ENCODE results near the gene RASA3.
"Not testable (repeated sequence)": the region's sequence is repeated elsewhere in the genome, so short reads cannot be mapped to it uniquely, and the experiment has no call there.

The RASA3 gene

GRCh38 chr13:113991191-113991669, 141.2 kb downstream of the RASA3 start:
- Histone ChIP-seq H2AFZ (ENCODE audit: low read depth, low read length) (no peak overlapping the region), H3K9me3 (ENCODE audit: insufficient read depth, low read length) (no peaks in the 10 kb centered on the region), H3K9ac (ENCODE audit: low read length) (no peak overlapping the region), H4K20me1 (ENCODE audit: insufficient read depth, low read length) (no peaks in the 10 kb centered on the region), H3K4me2 (ENCODE audit: low read length) (no peak overlapping the region), H3K36me3 (replicated peaks; ENCODE audit: low read depth, low read length) (no peaks in the 10 kb centered on the region), H3K27me3 (ENCODE audit: low read depth, low read length) (no peaks in the 10 kb centered on the region), H3K79me2 (ENCODE audit: low read length) (no peaks in the 10 kb centered on the region), H3K4me3 (ENCODE audit: low read length) (no peak overlapping the region), H3K27ac (ENCODE audit: low read length) (no peak overlapping the region), H3K4me1 (ENCODE audit: low read length) (no peaks in the 10 kb centered on the region)
- TF ChIP-seq EZH2phosphoT487 (IDR thresholded peaks at IDR 0.05; ENCODE audit: low read depth) = no peak

GRCh38 chr13:113990321-113990837, 142.0 kb downstream of the RASA3 start:
- Histone ChIP-seq H3K4me3 (ENCODE audit: low read length) (no peak overlapping the region), H3K27me3 (ENCODE audit: low read depth, low read length) (no peaks in the 10 kb centered on the region), H4K20me1 (ENCODE audit: insufficient read depth, low read length) (no peaks in the 10 kb centered on the region), H2AFZ (ENCODE audit: low read depth, low read length) (no peak overlapping the region), H3K36me3 (replicated peaks; ENCODE audit: low read depth, low read length) (no peaks in the 10 kb centered on the region), H3K4me1 (ENCODE audit: low read length) (no peaks in the 10 kb centered on the region), H3K79me2 (ENCODE audit: low read length) (no peaks in the 10 kb centered on the region), H3K9ac (ENCODE audit: low read length) (no peak overlapping the region), H3K4me2 (ENCODE audit: low read length) (no peak overlapping the region), H3K27ac (ENCODE audit: low read length) (no peak overlapping the region), H3K9me3 (ENCODE audit: insufficient read depth, low read length) (no peaks in the 10 kb centered on the region)
- no peak for TF ChIP-seq CTCF (IDR thresholded peaks at IDR 0.05; ENCODE audit: low read depth, low read length)
- no peak for TF ChIP-seq EZH2phosphoT487 (IDR thresholded peaks at IDR 0.05; ENCODE audit: low read depth)

- Histone ChIP-seq H3K4me1 (ENCODE audit: low read length) (no peaks in the 10 kb centered on the region), H3K4me3 (ENCODE audit: low read length) (no peak overlapping the region), H3K4me2 (ENCODE audit: low read length) (no peak overlapping the region), H3K36me3 (replicated peaks; ENCODE audit: low read depth, low read length) (no peaks in the 10 kb centered on the region), H3K79me2 (ENCODE audit: low read length) (no peaks in the 10 kb centered on the region), H3K27me3 (ENCODE audit: low read depth, low read length) (no peaks in the 10 kb centered on the region), H3K9me3 (ENCODE audit: insufficient read depth, low read length) (no peaks in the 10 kb centered on the region), H2AFZ (ENCODE audit: low read depth, low read length) (no peak overlapping the region), H3K27ac (ENCODE audit: low read length) (no peak overlapping the region), H4K20me1 (ENCODE audit: insufficient read depth, low read length) (no peaks in the 10 kb centered on the region), H3K9ac (ENCODE audit: low read length) (no peak overlapping the region)
- TF ChIP-seq EZH2phosphoT487 (IDR thresholded peaks at IDR 0.05; ENCODE audit: low read depth) (no peak), CTCF (IDR thresholded peaks at IDR 0.05; ENCODE audit: low read depth, low read length) (no peak)
These were observed 142.7 kb downstream of the RASA3 start for GRCh38 chr13:113989585-113990300.

- not testable (repeated sequence) for H3K4me1 ChIP-seq (ENCODE audit: low read length)
These were observed 143.6 kb downstream of the RASA3 start for GRCh38 chr13:113988859-113989258.

GRCh38 chr13:113982296-113982661, 150.1 kb downstream of the RASA3 start:
- TF ChIP-seq EZH2phosphoT487 (IDR thresholded peaks at IDR 0.05; ENCODE audit: low read depth) = no peak
- TF ChIP-seq CTCF (IDR thresholded peaks at IDR 0.05; ENCODE audit: low read depth, low read length) = no peak
- H3K9me3 ChIP-seq (ENCODE audit: insufficient read depth, low read length) = no peaks in the 10 kb centered on the region

More at GRCh38 chr13:113988859-113989258, 143.6 kb downstream of the RASA3 start:
- H2AFZ ChIP-seq (ENCODE audit: low read depth, low read length); H3K9me3 ChIP-seq (ENCODE audit: insufficient read depth, low read length); H4K20me1 ChIP-seq (ENCODE audit: insufficient read depth, low read length); H3K4me2 ChIP-seq (ENCODE audit: low read length); H3K79me2 ChIP-seq (ENCODE audit: low read length); H3K27me3 ChIP-seq (ENCODE audit: low read depth, low read length); H3K4me3 ChIP-seq (ENCODE audit: low read length); H3K36me3 ChIP-seq (replicated peaks; ENCODE audit: low read depth, low read length); H3K27ac ChIP-seq (ENCODE audit: low read length); H3K9ac ChIP-seq (ENCODE audit: low read length): not testable (repeated sequence)

More at GRCh38 chr13:113982296-113982661, 150.1 kb downstream of the RASA3 start:
- H3K36me3 ChIP-seq (replicated peaks; ENCODE audit: low read depth, low read length) = no peaks in the 10 kb centered on the region
- no peak overlapping the region for H3K27ac ChIP-seq (ENCODE audit: low read length)
- no peak overlapping the region for H3K9ac ChIP-seq (ENCODE audit: low read length)
- no peaks in the 10 kb centered on the region for H4K20me1 ChIP-seq (ENCODE audit: insufficient read depth, low read length)
- no peak overlapping the region for H3K4me2 ChIP-seq (ENCODE audit: low read length)
- H2AFZ ChIP-seq (ENCODE audit: low read depth, low read length) = no peak overlapping the region
- no peaks in the 10 kb centered on the region for H3K4me1 ChIP-seq (ENCODE audit: low read length)
- H3K4me3 ChIP-seq (ENCODE audit: low read length) = no peak overlapping the region
- H3K79me2 ChIP-seq (ENCODE audit: low read length) = no peaks in the 10 kb centered on the region
- H3K27me3 ChIP-seq (ENCODE audit: low read depth, low read length) = no peaks in the 10 kb centered on the region

Data from OCI-LY3 (cell line).